Thyroid gland (tissue), 4 donors: Measurements from ENCODE around the gene RECQL. TPM values are rescaled to one million over a fixed set of nuclear protein-coding genes. Genes with fewer than 3 reads are reported as not detected.

ENCODE experiments used
- total RNA-seq, 4 donors: library from RNA; depleted of rRNA; stranded (reverse); fragments of >200 nt; gene quantifications; one replicate each; pipeline ENCODE4 v1.2.3, GENCODE V29; 2016

The RECQL gene
- total RNA-seq, 4 donors from 2014 or later = 26.8 to 71.2 (median 46.4) TPM

Other genes starting within 250 kb of the RECQL start
- gene SLCO1A2, start 166.7 kb downstream of the RECQL start, total RNA-seq = 1 to 10 TPM in 1 of 4 donors, under 1 TPM in 2, not detected in 1; 0.22 to 1.0 (median 0.54) TPM
- not detected for gene IAPP, start 128.7 kb downstream of the RECQL start, total RNA-seq
- gene PYROXD1, start 64.0 kb downstream of the RECQL start, total RNA-seq = 10 to 100 TPM; 26.2 to 43.3 (median 28.4) TPM
- gene GOLT1B, start 154 bp upstream of the RECQL start, total RNA-seq = 100 to 1,000 TPM in 1 of 4 donors, 10 to 100 TPM in 3; 22.5 to 108 (median 40.1) TPM
- gene SPX, start 24.7 kb upstream of the RECQL start, total RNA-seq = 10 to 100 TPM; 18.0 to 48.2 (median 40.4) TPM
- gene GYS2, start 103.2 kb upstream of the RECQL start, total RNA-seq = not detected
- 100 to 1,000 TPM; 338 to 531 (median 407) TPM for gene LDHB, start 156.2 kb upstream of the RECQL start, total RNA-seq